ENCODE measurements around the gene RELL1. TPM values are rescaled to one million over a fixed set of nuclear protein-coding genes. Genes with fewer than 3 reads are reported as not detected.

Gene RELL1
- total RNA-seq, 2 experiments from 2014 or later: 48.6 to 50.3 TPM

- intact Hi-C loops (cut with DNase I, micrococcal nuclease): no loop called here
- Mint-ChIP-seq H3K4me1 (ENCODE audit: low read depth) (peaks cover 23% of the 10 kb centered on the region), H3K27me3 (no peaks in the 10 kb centered on the region), H3K9me3 (peaks cover 5% of the 10 kb centered on the region), H3K27ac (no peak overlapping the region), H3K36me3 (ENCODE audit: low read depth) (peaks cover 74% of the 10 kb centered on the region), H3K4me3 (no peak overlapping the region)
- CTCF ChIA-PET: no interaction called here
- Histone ChIP-seq H3K4me3 (ENCODE audit: low read length) (no peak overlapping the region), H3K27me3 (ENCODE audit: control insufficient read depth in 1 of 2, insufficient read depth in 2 of 2, low read length in 2 of 2) (no peaks in the 10 kb centered on the region), H3K9me3 (ENCODE audit: control insufficient read depth in 1 of 2, insufficient read depth in 1 of 2, low read length in 2 of 2) (peaks cover 0 to 11% of the 10 kb centered on the region in 2 experiments), H3K36me3 (ENCODE audit: insufficient read depth, low read length) (peaks cover 28% of the 10 kb centered on the region), H3K4me1 (ENCODE audit: insufficient read depth, low read length) (no peaks in the 10 kb centered on the region), H3K27ac (ENCODE audit: low read depth in 1 of 2, low read length in 2 of 2) (no peak overlapping the region)
- TF ChIP-seq CTCF (IDR thresholded peaks at IDR 0.05): no peak
- POLR2A ChIA-PET: no interaction called here
- no peak for ATAC-seq (ENCODE audit: poor library complexity)
- no peak for DNase-seq
These were observed 34.3 kb downstream of the RELL1 start for GRCh38 chr4:37651781-37652377.

- Histone ChIP-seq H3K36me3 (ENCODE audit: insufficient read depth, low read length) (peaks cover 38% of the 10 kb centered on the region), H3K4me1 (ENCODE audit: insufficient read depth, low read length) (no peaks in the 10 kb centered on the region), H3K9me3 (ENCODE audit: control insufficient read depth in 1 of 2, insufficient read depth in 1 of 2, low read length in 2 of 2) (peaks cover 0 to 2% of the 10 kb centered on the region in 2 experiments), H3K27ac (ENCODE audit: low read depth in 1 of 2, low read length in 2 of 2) (no peak overlapping the region), H3K4me3 (ENCODE audit: low read length) (no peak overlapping the region), H3K27me3 (ENCODE audit: control insufficient read depth in 1 of 2, insufficient read depth in 2 of 2, low read length in 2 of 2) (no peaks in the 10 kb centered on the region)
- POLR2A ChIA-PET: no interaction called here
- H3K9me3 Mint-ChIP-seq: no peaks in the 10 kb centered on the region
- peaks cover 23% of the 10 kb centered on the region for H3K4me1 Mint-ChIP-seq (ENCODE audit: low read depth)
- DNase-seq (no peak), ATAC-seq (ENCODE audit: poor library complexity) (no peak)
- H3K36me3 Mint-ChIP-seq (ENCODE audit: low read depth): peaks cover 75% of the 10 kb centered on the region
- H3K27ac Mint-ChIP-seq: no peak overlapping the region
- CTCF ChIA-PET: no interaction called here
- no peaks in the 10 kb centered on the region for H3K27me3 Mint-ChIP-seq
- no peak for TF ChIP-seq CTCF (IDR thresholded peaks at IDR 0.05)
- H3K4me3 Mint-ChIP-seq: no peak overlapping the region
- intact Hi-C loops (cut with DNase I, micrococcal nuclease): no loop called here
These were observed 35.7 kb downstream of the RELL1 start for GRCh38 chr4:37650481-37650880.

- ChIA-PET POLR2A (no interaction called here), CTCF (no interaction called here)
- Mint-ChIP-seq H3K4me1 (ENCODE audit: low read depth) (peaks cover 20% of the 10 kb centered on the region), H3K27ac (no peak overlapping the region), H3K27me3 (no peaks in the 10 kb centered on the region), H3K4me3 (no peak overlapping the region), H3K36me3 (ENCODE audit: low read depth) (peaks cover 75% of the 10 kb centered on the region), H3K9me3 (no peaks in the 10 kb centered on the region)
- Histone ChIP-seq H3K36me3 (ENCODE audit: insufficient read depth, low read length) (peaks cover 45% of the 10 kb centered on the region), H3K27me3 (ENCODE audit: control insufficient read depth in 1 of 2, insufficient read depth in 2 of 2, low read length in 2 of 2) (no peaks in the 10 kb centered on the region), H3K4me1 (ENCODE audit: insufficient read depth, low read length) (no peaks in the 10 kb centered on the region), H3K4me3 (ENCODE audit: low read length) (no peak overlapping the region), H3K9me3 (ENCODE audit: control insufficient read depth in 1 of 2, insufficient read depth in 1 of 2, low read length in 2 of 2) (no peaks in the 10 kb centered on the region), H3K27ac (ENCODE audit: low read depth in 1 of 2, low read length in 2 of 2) (no peak overlapping the region)
- intact Hi-C loops (cut with DNase I, micrococcal nuclease): no loop called here
- ATAC-seq (ENCODE audit: poor library complexity) (no peak), DNase-seq (no peak)
- no peak for TF ChIP-seq CTCF (IDR thresholded peaks at IDR 0.05)
These were observed 36.9 kb downstream of the RELL1 start for GRCh38 chr4:37649268-37649667.

Data from CD4-positive, alpha-beta T cell (primary cell).